GM21825 (cell line): ENCODE measurements around the gene ZBTB7C.

Source experiments
- ATAC-seq: cut with Tn5 transposase; IDR thresholded peaks from one replicate; pipeline ENCODE4 v1.9.1; 2021; ENCODE audit warnings: mild to moderate bottlenecking, moderate library complexity; ENCODE audit not compliant: unreplicated experiment

Gene ZBTB7C

GRCh38 chr18:48171490-48172188 lies 237.5 kb downstream of the ZBTB7C start:
- no peak for ATAC-seq

- no peak for ATAC-seq
Measured at GRCh38 chr18:48170651-48171050, 238.5 kb downstream of the ZBTB7C start.

DNA sequence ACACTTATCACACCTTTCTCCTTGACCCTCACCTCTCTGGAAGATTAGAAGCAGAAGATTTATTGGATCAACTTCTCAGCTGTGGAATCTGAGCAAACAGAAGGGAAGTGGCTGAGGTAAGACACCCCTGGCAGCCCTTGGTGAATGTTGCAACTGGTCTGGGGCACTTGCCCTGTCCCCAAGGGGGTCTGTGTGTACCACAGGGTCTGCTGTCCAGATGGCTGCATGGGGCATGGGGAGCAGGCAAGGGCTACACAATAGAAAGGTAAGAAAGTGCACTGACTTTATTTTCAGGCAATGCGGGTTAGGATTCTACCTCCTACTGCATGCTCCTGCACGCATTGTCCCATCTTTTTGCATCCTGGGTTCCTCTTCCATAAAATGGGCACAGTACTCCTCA lies 240.3 kb downstream of the ZBTB7C start:
- no peak for ATAC-seq

GRCh38 chr18:48167897-48168253 lies 241.3 kb downstream of the ZBTB7C start:
- no peak for ATAC-seq

GRCh38 chr18:48166336-48166875 lies 242.8 kb downstream of the ZBTB7C start:
- no peak for ATAC-seq

GRCh38 chr18:48165111-48165866 lies 243.9 kb downstream of the ZBTB7C start:
- ATAC-seq: no peak

- no peak for ATAC-seq
Measured at GRCh38 chr18:48164701-48165100, 244.5 kb downstream of the ZBTB7C start.

- ATAC-seq: no peak
Measured at GRCh38 chr18:48164116-48164515, 245.1 kb downstream of the ZBTB7C start.

DNA sequence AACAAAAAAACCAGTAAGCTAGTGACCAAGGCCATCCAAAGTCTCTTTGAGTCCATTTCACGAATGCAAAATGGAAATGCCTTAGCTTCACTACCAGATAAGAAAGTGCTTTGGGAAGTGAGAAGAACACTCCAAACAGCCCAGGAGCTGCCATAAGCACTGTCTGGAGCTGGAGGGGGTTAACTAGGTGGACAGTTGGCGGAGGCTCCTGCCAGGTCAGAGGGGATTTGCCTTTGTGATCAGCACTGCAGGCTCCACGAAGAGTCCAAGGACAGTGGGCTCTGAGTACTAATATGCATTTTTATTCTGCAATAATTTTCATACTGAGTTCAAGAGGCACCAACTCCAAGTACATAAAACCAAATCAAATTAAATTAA lies 245.5 kb downstream of the ZBTB7C start:
- no peak for ATAC-seq

DNA sequence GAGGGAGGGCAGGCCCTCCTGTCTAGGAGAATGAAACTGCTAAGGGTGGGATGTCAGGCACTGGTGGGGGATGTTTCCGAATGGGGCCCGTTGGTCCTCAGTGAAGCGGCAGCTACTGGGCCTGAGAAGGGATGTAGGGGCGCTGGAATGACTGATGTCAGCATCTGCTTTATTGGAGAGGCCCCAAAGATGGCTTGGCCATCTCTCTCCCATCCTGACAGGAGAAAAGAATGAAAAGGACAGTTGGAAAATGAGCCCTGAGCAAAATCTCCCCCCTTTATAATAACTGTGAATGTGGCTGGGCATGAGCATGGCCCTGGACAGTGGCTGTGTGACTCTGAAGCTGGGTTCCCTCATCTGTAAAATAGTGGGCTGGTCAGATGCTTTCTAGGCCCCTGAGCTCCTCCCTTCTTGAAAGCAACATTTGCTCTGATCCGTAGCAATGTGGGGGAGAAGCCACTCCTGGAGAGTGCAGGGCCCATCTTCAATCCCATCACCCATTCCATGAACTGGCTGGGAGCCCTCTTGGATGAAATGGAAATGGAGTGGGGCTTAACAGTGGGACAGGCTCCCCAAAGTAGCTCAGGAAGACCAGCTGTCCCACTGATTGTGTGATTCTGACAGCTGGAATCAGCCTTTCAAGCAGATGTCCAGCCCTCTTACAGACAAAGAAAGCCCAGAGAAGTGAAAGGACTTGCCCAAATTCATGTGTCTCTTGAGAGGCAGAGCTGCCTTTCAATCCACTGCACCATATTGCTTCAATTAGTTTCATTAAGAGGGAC lies 246.0 kb downstream of the ZBTB7C start:
- no peak for ATAC-seq

- peak; percentile 49 for ATAC-seq
Measured at GRCh38 chr18:48161911-48162698, 247.1 kb downstream of the ZBTB7C start.

GRCh38 chr18:48161191-48161910 lies 247.8 kb downstream of the ZBTB7C start:
- peak; percentile 81 for ATAC-seq

- ATAC-seq: no peak
Measured at GRCh38 chr18:48160622-48161021, 248.6 kb downstream of the ZBTB7C start.

- ATAC-seq: no peak
Measured at GRCh38 chr18:48159816-48160215, 249.4 kb downstream of the ZBTB7C start.

DNA sequence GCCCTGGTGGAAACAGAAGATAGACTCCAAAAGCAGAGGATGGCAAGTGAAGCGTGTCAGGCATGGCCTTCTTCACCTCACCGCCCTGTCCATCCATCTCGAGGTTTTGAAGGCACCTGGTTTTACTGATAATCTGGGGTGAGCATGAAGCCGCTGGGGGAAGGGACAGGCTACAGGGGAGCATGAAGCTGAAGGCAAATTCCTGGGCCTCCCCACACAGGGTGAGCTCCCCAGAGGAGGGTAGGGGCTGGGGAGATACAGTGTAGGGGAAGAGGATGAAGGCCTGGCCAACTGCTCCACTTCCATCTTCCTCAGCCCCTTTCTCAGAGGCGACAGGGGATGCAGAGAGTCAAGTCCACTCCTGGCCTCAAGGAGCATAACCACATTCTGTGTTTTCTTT lies 250.5 kb downstream of the ZBTB7C start:
- ATAC-seq: no peak

- no peak for ATAC-seq
Measured at GRCh38 chr18:48157956-48158355, 251.2 kb downstream of the ZBTB7C start.

- no peak for ATAC-seq
Measured at GRCh38 chr18:48155856-48156255, 253.3 kb downstream of the ZBTB7C start.

GRCh38 chr18:48154828-48155227 lies 254.4 kb downstream of the ZBTB7C start:
- ATAC-seq: no peak

GRCh38 chr18:48153613-48154481 lies 255.3 kb downstream of the ZBTB7C start:
- no peak for ATAC-seq
